Gastrocnemius medialis (tissue), 4 donors: ENCODE results near the gene FZD2. TPM values are rescaled to one million over a fixed set of nuclear protein-coding genes. Genes with fewer than 3 reads are reported as not detected.
A peak's percentile ranks its signal among the peaks of the same experiment; 100 is the strongest.

ENCODE experiments used
- ATAC-seq, 2 donors: fragments of 150-250 bp; one replicate each; pipeline ENCODE4 v1.9.1; 2016
- DNase-seq, 2 donors: peaks; one replicate each; pipeline ENCODE4 v3.0.0-alpha.2; 2019
- H3K27ac ChIP-seq, 4 donors: fragments of 200-600 bp; sonication (generic); 1 replicate in 1 of 4; 2 replicates in 3 of 4; pipeline ENCODE4 v1.5.1; 2016 to 2018; ENCODE audit warnings: mild to moderate bottlenecking in 2 of 4, moderate library complexity in 1 of 4
- H3K27me3 ChIP-seq, 3 donors: fragments of 200-600 bp; sonication (generic) in 2 of 3; 1 replicate in 1 of 3; 2 replicates in 2 of 3; pipeline versions ENCODE4 v1.5.1 to v1.6.0; 2016 to 2019; ENCODE audit warnings: mild to moderate bottlenecking in 1 of 3, moderate library complexity in 1 of 3
- H3K36me3 ChIP-seq, 2 donors: fragments of 200-600 bp; sonication (generic) in 1 of 2; one replicate each; pipeline ENCODE4 v1.5.1; 2017 to 2018
- H3K4me1 ChIP-seq, 2 donors: fragments of 200-600 bp; sonication (generic) in 1 of 2; one replicate each; pipeline ENCODE4 v1.5.1; 2016 to 2017; ENCODE audit warnings: mild to moderate bottlenecking in 2 of 2
- H3K4me3 ChIP-seq, 4 donors: fragments of 200-600 bp; sonication (generic) in 3 of 4; 1 replicate in 1 of 4; 2 replicates in 3 of 4; pipeline ENCODE4 v1.5.1; 2016 to 2019; ENCODE audit warnings: mild to moderate bottlenecking in 2 of 4
- H3K9me3 ChIP-seq, 3 donors: fragments of 200-600 bp; sonication (generic) in 2 of 3; 1 replicate in 1 of 3; 2 replicates in 2 of 3; pipeline ENCODE4 v1.5.1; 2016 to 2019
- POLR2A ChIP-seq, 2 donors: fragments of 450-650 bp; IDR thresholded peaks; one replicate each; pipeline ENCODE4 v1.6.1; 2017; ENCODE audit warnings: antibody characterized with exemption in 2 of 2, mild to moderate bottlenecking in 2 of 2, moderate library complexity in 2 of 2
- in situ Hi-C, 4 donors: fragments of 200-750 bp; cut with MboI; loops; one replicate each; pipeline versions ENCODE4 v1.15.0 to v1.8.0; 2017; ENCODE audit warnings: low sequenced_read_pairs in 4 of 4
- intact Hi-C: fragments of 100-400 bp; cut with DNase I; formaldehyde crosslinking; loops from one replicate; pipeline ENCODE4 v1.15.1; 2023; ENCODE audit warnings: low total_unique reads
- total RNA-seq, 4 donors: library from RNA; depleted of rRNA; stranded (reverse); fragments of >200 nt; gene quantifications; one replicate each; pipeline versions ENCODE4 v1.1.0 to v1.2.3, GENCODE V29; 2016
- TF ChIP-seq, protein P1 (sequence below), 5 experiments: fragments of 450-650 bp in 3 of 5; fragments of 200-600 bp in 2 of 5; sonication (generic) in 2 of 5; IDR thresholded peaks in 4 of 5; conservative IDR thresholded peaks in 1 of 5; 1 replicate in 4 of 5; 2 replicates in 1 of 5; pipeline ENCODE4 v1.5.1; 2016 to 2019; ENCODE audit warnings: antibody characterized with exemption in 5 of 5, mild to moderate bottlenecking in 3 of 5, moderate library complexity in 3 of 5

FZD2 gene
- total RNA-seq, 4 donors from 2014 or later = 0.31 to 0.68 (median 0.58) TPM; not detected in 1

DNA sequence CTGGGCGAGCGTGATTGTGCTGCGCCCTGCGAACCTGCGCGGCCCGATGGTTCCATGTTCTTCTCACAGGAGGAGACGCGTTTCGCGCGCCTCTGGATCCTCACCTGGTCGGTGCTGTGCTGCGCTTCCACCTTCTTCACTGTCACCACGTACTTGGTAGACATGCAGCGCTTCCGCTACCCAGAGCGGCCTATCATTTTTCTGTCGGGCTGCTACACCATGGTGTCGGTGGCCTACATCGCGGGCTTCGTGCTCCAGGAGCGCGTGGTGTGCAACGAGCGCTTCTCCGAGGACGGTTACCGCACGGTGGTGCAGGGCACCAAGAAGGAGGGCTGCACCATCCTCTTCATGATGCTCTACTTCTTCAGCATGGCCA, 1.0 kb downstream of the FZD2 start:
- no peaks in the 10 kb centered on the region for H3K9me3 ChIP-seq
- intact Hi-C loops (no loop called here), in situ Hi-C loops (no loop called here)
- H3K36me3 ChIP-seq = no peaks in the 10 kb centered on the region
- ATAC-seq (no peak), DNase-seq (no peak)
- H3K4me1 ChIP-seq = no peaks in the 10 kb centered on the region
- H3K27ac ChIP-seq = no peak overlapping the region
- H3K4me3 ChIP-seq = peak overlapping the region in 1 of 4 donors; percentile 64
- TF ChIP-seq POLR2A (IDR thresholded peaks at IDR 0.05) = no peak
- TF ChIP-seq, protein P1, sequence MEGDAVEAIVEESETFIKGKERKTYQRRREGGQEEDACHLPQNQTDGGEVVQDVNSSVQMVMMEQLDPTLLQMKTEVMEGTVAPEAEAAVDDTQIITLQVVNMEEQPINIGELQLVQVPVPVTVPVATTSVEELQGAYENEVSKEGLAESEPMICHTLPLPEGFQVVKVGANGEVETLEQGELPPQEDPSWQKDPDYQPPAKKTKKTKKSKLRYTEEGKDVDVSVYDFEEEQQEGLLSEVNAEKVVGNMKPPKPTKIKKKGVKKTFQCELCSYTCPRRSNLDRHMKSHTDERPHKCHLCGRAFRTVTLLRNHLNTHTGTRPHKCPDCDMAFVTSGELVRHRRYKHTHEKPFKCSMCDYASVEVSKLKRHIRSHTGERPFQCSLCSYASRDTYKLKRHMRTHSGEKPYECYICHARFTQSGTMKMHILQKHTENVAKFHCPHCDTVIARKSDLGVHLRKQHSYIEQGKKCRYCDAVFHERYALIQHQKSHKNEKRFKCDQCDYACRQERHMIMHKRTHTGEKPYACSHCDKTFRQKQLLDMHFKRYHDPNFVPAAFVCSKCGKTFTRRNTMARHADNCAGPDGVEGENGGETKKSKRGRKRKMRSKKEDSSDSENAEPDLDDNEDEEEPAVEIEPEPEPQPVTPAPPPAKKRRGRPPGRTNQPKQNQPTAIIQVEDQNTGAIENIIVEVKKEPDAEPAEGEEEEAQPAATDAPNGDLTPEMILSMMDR (IDR thresholded peaks at IDR 0.05 in 4 of 5, conservative IDR thresholded peaks at IDR 0.05 in 1 of 5) = no peak
- peaks cover 12 to 22% (median 17%) of the 10 kb centered on the region in 3 donors for H3K27me3 ChIP-seq

DNA sequence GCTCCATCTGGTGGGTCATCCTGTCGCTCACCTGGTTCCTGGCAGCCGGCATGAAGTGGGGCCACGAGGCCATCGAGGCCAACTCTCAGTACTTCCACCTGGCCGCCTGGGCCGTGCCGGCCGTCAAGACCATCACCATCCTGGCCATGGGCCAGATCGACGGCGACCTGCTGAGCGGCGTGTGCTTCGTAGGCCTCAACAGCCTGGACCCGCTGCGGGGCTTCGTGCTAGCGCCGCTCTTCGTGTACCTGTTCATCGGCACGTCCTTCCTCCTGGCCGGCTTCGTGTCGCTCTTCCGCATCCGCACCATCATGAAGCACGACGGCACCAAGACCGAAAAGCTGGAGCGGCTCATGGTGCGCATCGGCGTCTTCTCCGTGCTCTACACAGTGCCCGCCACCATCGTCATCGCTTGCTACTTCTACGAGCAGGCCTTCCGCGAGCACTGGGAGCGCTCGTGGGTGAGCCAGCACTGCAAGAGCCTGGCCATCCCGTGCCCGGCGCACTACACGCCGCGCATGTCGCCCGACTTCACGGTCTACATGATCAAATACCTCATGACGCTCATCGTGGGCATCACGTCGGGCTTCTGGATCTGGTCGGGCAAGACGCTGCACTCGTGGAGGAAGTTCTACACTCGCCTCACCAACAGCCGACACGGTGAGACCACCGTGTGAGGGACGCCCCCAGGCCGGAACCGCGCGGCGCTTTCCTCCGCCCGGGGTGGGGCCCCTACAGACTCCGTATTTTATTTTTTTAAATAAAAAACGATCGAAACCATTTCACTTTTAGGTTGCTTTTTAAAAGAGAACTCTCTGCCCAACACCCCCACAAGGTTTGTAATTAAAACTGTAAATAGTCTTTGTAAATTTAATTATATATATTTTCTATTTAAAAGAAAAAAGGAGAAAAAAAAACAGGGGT, 1.7 kb downstream of the FZD2 start:
- DNase-seq (no peak), ATAC-seq (no peak)
- TF ChIP-seq, protein P1 (IDR thresholded peaks at IDR 0.05 in 4 of 5, conservative IDR thresholded peaks at IDR 0.05 in 1 of 5) = no peak
- TF ChIP-seq POLR2A (IDR thresholded peaks at IDR 0.05) = no peak
- H3K4me3 ChIP-seq = no peak overlapping the region
- no peaks in the 10 kb centered on the region for H3K36me3 ChIP-seq
- no peak overlapping the region for H3K27ac ChIP-seq
- no peaks in the 10 kb centered on the region for H3K9me3 ChIP-seq
- in situ Hi-C loops = no loop called here
- peaks cover 12 to 22% (median 17%) of the 10 kb centered on the region in 3 donors for H3K27me3 ChIP-seq
- intact Hi-C loops = no loop called here
- no peaks in the 10 kb centered on the region for H3K4me1 ChIP-seq

DNA sequence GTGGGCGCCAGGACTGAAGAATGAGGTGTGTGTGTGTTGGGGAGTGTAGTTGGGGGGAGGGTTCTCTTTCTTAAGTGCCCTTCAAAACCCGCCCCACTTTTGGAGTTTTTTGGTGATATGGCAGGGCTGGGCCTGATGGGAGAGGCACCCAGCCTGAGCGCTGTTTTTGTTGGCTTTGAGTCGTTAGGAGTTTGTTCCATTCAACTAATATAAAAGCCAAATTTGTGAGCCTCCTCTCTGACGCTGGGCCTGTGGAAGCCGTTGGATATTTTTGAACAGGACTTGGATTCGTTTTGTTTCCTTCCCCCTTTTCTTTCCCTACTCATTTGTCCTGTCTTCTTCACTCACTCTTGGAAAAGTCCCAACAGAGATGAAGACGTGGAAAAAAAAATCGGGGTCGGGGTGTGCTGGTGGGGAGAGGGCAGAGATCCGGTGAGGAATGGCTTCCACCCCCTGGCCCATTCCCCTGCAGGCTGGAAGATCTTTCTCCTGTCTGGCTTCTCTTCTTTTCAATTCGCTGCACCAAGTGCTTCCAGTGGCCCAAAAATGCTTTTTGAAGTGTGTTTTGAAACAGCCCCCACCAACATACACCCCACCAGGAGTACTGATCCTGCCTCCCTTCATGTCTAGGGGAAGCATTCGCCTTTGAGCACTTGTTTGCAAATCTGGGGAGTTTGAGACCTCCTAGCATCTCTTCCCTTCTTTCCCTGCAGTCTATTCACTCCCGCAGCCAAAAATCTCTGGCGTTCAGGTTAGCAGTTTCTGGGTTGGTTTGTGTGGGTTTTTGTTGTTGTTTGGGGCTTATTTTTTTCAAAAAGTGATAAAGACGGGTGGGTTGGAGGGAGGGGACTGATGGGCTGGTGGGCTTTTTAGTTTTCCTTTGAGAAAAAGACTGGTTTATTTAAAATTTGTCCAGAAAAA, 2.6 kb downstream of the FZD2 start:
- no peak for ATAC-seq
- no peaks in the 10 kb centered on the region for H3K4me1 ChIP-seq
- no peak for TF ChIP-seq POLR2A (IDR thresholded peaks at IDR 0.05)
- TF ChIP-seq, protein P1 (IDR thresholded peaks at IDR 0.05 in 4 of 5, conservative IDR thresholded peaks at IDR 0.05 in 1 of 5) = no peak
- in situ Hi-C loops = no loop called here
- peaks cover 12 to 22% (median 17%) of the 10 kb centered on the region in 3 donors for H3K27me3 ChIP-seq
- no peak for DNase-seq
- no peaks in the 10 kb centered on the region for H3K36me3 ChIP-seq
- no peak overlapping the region for H3K4me3 ChIP-seq
- intact Hi-C loops = no loop called here
- H3K27ac ChIP-seq = no peak overlapping the region
- no peaks in the 10 kb centered on the region for H3K9me3 ChIP-seq

DNA sequence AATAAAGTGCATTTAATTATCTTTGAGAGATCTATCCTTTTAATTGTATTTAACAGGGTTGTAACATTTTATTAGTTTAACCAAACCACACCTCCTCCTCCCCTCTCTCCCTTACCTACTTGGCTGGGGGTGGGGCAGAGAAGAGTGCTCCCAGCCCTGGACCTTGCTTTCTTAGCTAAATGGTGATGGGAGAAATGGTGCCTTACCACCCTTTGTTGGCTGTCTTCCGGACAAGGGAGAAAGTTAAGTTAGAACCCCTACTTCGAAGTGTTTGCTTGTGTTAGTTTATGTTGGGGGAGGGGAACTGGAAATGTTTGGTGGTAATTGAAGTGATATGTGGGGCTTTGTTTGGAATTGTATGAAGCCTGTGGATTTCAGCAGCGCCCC, 3.9 kb downstream of the FZD2 start:
- intact Hi-C loops = no loop called here
- in situ Hi-C loops = no loop called here

More for the DNA sequence above, 3.9 kb downstream of the FZD2 start:
- Histone ChIP-seq H3K4me3 (no peak overlapping the region), H3K27ac (no peak overlapping the region), H3K36me3 (no peaks in the 10 kb centered on the region), H3K27me3 (peaks cover 12 to 24% (median 17%) of the 10 kb centered on the region in 3 donors), H3K4me1 (no peaks in the 10 kb centered on the region), H3K9me3 (no peaks in the 10 kb centered on the region)
- no peak for DNase-seq
- no peak for ATAC-seq
- TF ChIP-seq, protein P1 (IDR thresholded peaks at IDR 0.05 in 4 of 5, conservative IDR thresholded peaks at IDR 0.05 in 1 of 5) = no peak
- TF ChIP-seq POLR2A (IDR thresholded peaks at IDR 0.05) = no peak
